Stimulated activated CD4-positive, alpha-beta T cell treated with anti-CD3 and anti-CD28 coated beads, Interleukin-2, amount 100 ng/mL, for 24 hours (primary cell): Measurements from ENCODE around the gene CRCP.
"Not testable (repeated sequence)": the region's sequence is repeated elsewhere in the genome, so short reads cannot be mapped to it uniquely, and the experiment has no call there.

ENCODE experiments used
- DNase-seq, 2 donors: peaks; one replicate each; pipeline ENCODE4 v3.0.0-alpha.2; 2020

CRCP gene

DNA sequence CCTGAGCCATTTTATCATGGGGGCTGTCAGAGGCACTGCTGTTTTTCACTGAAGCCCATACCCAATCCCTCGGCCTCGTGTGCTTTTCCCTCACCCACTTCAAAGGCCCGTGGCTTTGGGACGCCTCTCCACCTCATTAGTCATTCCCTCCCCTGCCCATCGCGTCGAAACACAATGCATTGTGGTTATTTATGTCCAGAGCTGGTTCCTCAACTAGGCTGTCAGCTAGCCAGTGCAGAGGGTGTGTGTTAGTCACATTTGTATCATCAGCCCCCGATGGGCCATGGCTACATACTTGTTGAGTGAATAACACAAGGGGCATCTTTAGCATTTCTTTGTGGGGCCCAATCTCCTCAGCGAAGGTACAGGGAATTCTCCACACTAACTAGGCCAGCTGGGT, 3.8 kb upstream of the CRCP start:
- DNase-seq, result no peak

DNA sequence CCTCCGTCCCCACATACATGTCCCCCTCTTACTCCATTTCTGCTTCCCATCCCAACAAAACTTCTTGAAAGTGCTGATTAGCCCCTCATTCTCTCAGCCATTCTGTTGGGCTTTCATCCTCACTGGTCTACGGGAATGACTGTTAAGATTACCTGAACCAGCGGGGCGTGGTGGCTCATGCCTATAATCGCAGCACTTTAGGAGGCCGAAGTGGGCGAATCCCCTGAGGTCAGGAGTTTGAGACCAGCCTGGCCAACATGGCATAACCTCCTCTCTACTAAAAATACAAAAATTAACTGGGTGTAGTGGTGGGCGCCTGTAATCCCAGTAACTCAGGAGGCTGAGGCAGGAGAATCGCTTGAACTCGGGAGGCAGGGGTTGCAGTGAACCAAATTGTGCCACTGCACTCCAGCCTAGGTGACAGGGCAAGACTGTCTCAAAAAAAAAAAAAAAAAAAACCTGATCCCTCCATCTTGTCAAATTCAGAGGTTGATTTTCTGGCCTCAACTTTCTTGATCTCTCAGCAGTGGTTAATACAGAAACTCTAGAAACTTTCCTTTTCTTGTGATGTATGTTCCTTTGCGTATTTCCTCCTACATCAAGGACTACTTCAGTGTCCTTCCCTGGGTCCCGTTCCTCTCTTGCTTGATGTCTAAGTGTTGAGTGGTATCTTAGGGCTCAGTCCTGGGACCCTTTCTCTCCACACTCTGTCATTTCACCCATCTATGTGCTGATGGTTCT, 2.2 kb downstream of the CRCP start:
- not testable (repeated sequence) for DNase-seq

DNA sequence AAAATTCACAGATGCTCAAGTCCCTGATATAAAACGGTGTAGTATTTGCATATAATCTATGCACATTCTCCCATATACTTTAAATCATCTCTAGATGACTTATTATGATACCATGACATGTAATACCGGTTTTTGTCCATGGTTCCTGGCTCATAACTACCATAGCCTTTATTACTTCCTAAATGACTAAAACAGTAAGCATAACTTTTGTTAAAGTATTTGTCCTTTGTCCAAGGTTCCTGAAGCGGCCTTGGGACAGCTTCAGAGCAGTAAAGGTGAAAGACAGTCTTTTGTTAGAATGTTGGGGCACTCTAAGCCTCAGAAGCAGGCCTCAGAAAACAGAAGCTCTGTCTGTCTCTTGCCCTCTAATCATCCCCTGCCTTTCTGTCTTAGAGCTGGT, 4.0 kb downstream of the CRCP start:
- DNase-seq, result no peak

DNA sequence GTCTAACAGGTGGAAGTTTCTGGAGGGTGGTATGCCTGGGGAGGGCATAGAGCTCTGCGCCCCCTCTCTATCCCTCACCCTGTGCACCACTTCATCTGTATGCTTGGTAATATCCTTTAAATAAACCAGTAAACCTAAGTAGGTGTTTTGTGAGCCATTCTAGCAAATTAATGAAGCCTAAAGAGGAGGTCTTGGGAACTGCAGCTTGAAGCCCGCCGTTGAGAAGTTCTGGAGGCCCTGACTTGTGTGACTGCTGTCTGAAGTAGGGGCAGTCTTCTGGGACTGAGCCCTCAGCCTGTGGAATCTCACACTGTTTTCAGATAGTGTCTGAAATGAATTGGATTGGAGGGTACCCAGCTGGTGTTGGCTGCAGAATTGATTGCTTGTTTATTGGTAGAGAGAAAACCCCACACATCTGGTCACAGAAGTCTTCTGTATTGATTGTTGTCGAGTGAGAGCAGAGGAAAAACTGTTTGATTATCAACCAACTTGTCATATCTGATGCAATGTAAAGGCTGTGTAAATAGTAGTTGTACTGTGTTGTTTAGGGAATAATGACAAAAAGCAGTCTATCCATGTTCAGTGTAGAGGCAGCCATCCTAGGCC, 4.7 kb downstream of the CRCP start:
- DNase-seq, result no peak

DNA sequence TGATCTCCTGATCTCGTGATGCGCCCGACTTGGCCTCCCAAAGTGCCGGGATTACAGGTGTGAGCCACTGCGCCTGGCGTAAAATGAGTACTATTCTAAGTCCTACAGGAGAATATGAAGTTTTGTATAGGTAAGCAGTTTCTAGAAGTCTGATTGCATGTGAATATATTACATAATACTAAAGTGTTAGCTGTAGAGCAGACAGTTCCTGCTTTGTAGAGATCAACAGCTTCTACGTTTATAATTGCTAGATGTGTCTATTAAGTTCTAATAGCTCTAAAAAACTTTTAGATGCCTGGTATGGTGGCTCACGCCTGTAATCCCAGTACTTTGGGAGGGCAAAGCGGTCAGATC, 8.5 kb downstream of the CRCP start:
- no peak for DNase-seq

DNA sequence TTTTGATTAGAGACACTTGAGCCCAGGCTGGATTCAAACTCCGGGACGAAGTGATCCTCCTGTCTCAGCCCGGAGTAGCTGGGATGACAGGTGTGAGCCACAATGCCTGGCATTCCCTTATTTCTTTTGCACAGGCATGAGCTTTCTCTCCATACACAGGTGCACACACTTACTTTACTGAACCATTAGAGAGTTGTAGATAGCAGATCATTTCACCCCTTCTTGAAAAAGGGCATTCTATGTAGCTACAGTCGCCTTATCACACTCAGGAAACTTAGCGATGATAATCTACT, 9.9 kb downstream of the CRCP start:
- not testable (repeated sequence) for DNase-seq

DNA sequence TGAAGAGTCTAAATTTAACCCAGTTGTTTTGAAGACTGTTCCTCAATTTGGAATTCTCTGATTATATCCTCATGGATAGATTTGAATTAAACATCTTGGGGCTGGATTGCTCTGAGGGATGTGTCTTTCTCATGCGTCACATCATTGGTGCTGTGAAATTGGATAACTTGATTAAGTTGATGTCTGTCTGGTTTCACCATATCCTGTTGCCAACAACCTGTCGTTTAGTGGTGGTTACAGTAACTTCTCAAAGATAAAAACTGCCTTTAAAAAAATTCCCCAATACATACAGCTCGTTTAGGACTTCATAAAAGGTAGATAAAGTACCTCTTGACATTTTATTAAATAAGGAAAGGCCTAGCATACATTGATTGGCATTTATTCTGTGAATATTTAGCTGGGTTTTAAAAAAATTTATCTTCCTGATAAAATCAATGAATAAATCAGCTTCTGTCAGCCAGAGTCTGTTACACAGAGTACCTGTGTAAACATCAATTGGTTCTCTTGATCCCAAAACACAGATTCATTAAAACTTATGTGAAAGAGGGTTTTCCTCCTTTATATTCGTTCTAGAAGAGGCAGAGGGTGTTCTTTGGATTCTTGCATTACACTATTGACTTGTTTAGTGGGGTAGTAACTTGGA, 10.5 kb downstream of the CRCP start:
- DNase-seq, result no peak

DNA sequence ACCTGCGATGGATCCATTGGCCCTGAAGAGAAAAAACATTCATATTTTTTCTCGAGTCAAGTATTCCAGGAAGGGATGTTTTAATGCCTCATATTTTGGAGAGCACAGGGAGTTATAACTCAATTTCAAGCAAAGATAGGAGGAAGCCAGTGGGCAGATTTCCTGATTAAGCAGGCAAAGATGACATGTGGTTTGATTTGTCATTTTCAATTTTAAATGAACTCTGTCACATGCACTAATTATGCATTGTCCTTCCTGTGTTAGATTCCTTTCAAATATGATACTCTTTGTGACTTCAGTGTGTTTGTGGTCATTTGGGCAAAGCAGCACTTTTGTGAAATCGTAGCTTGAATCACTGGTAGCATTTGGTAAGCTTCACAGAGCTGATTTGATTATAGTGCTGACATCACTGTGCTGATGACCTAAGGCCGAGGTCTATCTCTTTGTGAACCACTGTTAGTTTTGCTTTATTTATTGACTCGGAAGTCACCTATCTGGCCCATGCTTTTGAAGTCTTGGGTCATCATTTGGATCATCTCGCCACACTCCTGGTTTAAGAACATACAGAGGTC, 11.2 kb downstream of the CRCP start:
- DNase-seq, result not testable (repeated sequence)

DNA sequence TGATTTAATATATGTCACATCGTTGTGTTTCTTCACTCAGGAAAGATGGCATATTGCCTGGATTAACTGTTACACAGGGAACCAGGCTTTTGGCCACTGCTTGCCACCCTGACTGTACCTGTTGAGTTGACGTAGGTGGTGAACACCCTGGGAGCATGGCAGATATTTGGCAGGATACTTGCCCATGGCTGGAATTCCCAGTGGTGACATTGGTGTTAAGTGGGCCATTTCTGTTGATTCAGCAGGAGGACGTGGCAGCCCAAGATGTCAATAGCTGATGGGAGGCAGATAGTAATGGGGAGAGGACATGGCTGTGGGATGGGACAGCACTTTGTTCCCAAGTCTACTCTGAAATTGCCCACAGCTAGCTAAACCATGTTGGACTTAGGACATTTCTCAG, 12.5 kb downstream of the CRCP start:
- not testable (repeated sequence) for DNase-seq

DNA sequence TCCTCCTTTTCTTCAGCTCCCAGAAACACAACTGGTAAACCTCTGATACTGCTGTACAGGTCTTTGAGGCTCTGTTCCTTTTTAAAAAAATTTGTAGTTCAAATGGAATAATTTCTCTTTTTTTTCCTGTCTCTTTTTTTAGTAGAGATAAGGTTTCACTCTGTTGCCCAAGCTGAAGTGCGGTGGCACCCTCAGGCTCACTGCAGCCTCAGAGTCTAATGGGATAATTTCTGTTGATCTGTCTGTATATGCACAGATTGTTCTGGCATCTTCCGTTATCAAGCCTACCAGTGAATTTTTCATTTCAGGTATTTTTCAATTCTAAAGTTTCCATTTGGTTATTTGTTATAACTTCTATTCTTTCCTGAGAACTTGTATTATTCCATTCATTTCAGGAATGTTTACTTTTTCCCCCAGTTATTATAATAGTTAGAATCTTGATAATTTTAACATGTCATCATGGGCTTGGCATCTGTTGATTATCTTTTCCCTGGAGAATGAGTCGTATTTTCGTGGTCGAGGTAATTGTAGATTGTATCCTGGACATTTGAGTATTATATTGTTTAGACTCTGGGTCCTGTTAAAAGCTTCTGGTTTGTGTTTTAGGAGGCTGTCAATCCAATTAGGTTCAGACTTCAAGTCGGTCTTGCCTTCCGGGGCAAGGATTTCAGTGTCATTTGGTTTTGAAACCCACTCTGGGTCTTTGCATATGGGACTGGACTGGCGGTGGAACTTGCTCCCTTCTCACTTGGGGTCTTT, 24.5 kb downstream of the CRCP start:
- DNase-seq, result no peak

DNA sequence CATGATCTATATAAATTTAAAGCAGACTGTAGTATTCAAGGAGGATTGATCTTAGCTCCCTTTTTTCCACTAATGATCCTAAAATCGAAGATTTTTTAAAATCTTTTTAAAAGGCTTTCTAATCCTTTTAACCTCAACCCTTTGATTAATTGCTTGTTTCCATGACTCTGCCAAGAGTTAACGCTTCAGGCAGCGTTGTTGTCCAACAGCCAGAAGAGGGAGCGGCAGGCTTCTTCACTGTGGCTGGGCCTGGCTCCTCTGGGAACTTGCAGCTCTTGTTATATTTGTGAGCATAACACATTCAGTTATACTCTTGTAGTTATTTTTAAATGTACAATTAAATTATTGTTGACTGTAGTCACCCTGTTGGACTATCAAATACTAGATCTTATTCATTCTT, 26.3 kb downstream of the CRCP start:
- no peak for DNase-seq

DNA sequence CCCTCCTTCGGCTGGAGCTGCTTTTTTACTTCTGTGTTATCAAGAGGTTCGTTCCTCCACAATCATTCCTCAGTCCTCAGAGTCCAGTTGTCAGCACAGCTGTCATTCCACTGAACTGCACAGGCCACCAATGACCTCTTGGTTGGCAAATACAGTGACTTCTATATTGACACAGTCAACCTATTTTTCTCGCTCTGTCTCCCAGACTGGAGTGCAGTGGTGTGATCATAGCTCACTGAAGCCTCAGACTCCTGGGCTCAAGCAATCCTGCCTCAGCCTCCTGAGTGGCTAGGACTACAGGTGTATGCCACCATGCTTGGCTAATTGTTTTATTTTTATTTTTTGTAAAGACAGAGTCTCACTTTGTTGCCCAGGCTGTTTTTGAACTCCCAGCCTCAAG, 27.7 kb downstream of the CRCP start:
- DNase-seq, result no peak

DNA sequence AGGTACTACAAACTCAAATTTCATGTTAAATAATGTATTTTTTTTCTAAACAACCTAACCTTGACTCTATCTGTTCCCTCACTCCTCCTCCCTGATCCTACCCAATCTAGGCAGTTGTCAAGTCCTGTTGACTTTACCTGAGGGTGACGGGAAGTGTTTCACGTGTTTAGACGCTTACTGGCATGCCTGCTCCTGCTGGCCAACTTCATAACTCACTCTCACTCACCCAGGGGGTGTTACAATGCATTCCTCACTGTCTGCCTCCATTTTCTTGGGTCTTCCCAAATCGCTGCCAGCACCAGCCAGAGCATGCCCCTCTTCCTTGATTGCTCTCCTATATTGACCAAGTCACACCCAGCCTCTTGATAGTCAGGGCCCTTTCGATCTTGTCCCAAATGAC, 28.3 kb downstream of the CRCP start:
- no peak for DNase-seq

DNA sequence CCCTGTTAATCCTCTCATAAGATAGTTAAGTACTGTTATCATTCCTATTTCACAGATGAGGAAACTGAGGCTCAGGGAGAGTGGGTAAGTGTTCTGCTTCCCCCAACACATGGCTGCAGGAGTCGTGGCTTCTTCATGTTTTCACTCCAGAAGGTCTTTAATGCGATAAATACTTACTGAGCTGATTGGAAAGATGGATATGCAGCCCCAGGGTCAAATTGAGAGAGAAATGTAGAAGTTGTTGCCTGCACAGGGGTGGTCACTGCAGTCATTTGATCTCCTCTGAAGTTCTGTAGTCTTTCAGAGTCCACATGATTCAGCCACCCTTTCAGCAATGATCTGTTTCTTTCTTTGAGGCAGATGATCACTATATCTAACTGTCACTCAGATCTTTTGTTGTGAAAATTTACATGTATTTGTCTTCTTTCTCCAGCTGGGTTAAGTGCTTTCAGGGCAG, 29.3 kb downstream of the CRCP start:
- no peak for DNase-seq

DNA sequence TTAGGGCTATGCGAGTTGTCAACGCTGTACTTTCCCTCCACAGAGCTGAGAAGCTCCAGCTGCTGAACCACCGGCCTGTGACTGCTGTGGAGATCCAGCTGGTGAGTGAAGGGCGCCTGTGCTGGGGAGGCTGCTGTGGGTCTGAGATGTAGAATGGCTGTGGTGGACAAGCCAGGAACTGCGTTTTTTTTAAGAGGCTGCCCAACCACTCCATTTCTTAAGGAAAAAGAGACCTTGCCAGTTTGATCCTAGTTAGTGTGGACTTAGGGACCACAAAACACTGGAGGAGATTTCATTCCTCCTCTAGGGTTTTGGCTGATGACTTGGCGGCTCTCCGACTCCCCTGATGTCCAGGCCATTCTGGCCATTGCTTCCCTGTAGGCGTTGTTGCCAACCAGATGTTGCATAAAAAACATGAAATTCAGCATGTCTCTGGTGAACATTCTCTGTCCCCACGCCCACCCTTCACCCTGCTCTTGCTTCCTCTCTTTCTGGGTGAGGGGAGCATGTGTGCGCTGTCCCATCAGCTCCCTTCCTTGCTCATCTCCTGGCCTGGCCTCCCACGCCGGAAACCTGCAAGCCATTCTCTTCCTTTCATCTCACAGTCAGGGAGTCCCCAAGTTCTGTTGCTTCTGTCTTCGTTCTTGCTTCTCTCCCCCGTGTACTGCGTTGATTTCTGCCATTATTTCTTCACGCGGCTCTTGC, 30.9 kb downstream of the CRCP start:
- no peak for DNase-seq

DNA sequence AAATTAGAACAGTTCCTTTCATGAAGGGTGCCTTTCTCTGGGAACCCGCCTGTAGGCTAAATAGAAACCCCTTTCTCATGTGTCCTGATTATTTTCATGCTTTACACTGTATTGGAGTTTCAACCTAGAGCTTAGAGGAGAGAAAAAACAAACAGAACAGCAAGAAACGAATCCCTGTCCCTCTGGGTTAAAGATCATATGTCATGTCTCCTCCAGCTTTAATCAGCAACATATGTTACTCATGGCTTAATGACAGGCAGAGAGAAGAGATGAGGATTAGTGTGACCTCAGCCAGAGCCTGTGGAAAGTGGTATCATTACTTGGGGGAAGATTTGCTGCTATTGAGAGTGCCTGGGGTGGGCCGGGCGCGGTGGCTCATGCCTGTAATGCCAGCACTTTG, 32.1 kb downstream of the CRCP start:
- DNase-seq, result no peak

DNA sequence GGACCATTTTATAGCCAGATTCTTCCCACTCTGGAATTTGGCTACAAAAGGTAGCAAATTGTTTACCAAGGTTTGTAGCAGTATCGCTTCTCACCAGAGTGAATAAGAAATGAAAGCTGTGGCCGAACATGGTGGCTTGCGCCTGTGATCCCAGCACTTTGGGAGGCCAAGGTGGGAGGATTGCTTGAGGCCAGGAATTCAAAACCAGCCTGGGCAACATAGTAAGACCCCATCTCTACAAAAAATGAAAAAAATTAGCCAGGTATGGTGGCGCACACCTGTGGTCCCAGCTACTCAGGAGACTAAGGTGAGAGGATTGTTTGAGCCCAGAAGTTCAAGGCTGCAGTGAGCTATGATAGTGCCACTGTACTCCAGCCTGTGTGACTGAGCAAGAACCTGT, 33.0 kb downstream of the CRCP start:
- DNase-seq, result not testable (repeated sequence)

DNA sequence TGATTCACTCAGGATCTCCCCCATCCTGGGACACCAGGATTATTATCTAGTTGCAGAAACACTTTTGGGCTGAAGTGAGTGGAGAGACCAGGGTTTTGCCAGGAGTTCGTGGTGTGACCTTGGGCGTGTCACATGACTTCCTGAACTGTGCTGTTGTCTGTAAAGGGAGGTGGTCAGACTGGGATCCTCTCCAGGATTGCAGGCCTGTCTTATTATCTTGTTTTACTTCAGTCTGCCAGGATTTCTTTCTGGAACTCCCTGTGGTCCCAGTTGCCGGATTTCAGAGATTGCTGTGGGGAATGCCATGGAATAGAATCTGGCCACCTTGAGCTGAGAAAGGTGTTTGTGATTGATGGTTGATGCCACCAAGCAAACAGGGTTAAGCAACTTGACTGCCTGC, 35.8 kb downstream of the CRCP start:
- no peak for DNase-seq

DNA sequence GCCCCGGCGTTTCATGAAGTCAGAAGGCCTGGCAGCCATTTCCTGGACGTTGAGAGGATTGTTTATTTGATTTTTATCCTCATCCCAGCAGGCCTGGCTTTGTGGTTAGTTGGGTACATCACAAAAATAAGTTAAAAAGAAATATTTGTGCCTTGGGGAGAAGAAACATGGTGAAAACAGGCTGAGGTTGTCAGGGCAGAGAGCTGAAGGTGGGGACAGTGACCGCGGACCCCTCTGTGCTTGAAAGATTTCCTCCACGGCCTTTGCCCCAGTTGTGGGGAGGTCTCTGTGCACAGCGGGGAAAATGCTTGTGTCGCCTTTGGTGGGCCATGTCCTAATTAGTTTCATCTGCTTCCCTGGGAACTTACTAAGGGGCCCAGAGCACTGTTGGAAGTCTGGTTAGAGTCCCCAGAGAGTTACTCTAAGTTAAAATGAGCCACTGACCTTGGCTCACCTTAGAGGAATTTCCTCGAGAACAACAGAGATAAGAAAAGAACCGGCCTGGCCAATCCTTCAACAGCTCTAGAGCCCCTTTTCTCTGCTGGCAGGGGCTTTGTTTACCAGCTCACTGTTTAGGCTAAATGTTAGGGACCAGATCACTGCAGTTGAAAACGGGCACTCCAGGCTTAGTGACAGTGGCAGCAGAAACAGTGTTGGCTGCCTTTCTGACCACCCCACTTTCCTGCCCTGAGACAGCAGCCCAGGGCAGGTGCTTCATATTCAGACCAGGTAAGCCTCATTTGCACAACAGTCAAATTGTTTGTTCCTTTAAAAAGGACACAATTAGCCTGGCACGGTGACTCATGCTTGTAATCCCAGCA, 37.9 kb downstream of the CRCP start:
- DNase-seq, result no peak

DNA sequence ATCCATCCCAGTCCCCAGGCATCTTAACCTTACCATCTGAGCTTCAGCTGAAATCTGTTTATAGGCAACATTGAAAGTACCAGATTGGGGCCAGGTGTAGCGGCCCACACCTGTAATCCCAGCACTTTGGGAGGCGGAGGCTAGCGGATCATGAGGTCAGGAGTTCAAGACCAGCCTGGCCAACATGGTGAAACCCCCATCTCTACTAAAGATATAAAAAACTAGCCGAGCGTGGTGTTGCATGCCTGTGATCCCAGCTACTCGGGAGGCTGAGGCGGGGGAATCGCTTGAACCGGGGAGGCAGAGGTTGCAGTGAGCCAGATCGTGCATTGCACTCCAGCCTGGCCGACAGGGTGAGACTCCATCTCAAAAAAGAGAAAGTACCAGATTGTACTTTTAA, 39.0 kb downstream of the CRCP start:
- DNase-seq, result no peak

DNA sequence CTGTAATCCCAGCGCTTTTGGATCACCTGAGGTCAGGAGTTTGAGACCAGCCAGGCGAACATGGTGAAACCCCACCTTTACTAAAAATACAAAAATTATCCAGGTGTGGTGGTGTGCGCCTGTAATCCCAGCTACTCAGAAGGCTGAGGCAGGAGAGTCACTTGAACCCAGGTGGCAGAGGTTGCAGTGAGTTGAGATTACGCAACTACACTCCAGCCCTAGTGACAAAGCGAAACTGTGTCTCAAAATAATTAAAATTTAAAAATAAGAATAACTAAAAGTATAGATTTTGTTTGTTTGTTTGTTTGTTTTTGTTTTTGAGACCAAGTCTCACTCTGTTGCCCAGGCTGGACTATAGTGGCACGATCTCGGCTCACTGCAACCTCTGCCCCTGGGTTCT, 41.4 kb downstream of the CRCP start:
- not testable (repeated sequence) for DNase-seq

DNA sequence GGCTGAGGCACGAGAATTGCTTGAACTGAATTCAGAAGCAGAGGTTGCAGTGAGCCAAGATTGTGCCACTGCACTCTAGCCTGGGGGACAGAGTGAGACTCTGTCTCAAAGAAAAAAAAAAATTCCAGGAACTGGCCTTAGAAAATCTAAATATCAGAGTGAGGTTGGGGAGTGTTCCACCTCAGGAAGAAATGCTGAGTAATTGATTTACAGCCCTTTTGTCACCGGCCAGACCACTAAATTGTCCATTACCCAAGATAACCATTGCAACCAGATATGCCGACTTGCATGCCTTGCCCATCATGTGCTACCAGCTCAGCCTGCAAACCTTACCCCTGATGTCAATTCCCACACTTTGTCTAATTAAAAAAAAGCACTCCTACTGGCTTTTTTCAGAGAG, 42.4 kb downstream of the CRCP start:
- DNase-seq, result no peak
